ENCODE results near the gene FOXA2. TPM values are rescaled to one million over a fixed set of nuclear protein-coding genes. Genes with fewer than 3 reads are reported as not detected.

Gene FOXA2
- total RNA-seq, 1 donor from 2014 or later = 6.8 TPM

DNA sequence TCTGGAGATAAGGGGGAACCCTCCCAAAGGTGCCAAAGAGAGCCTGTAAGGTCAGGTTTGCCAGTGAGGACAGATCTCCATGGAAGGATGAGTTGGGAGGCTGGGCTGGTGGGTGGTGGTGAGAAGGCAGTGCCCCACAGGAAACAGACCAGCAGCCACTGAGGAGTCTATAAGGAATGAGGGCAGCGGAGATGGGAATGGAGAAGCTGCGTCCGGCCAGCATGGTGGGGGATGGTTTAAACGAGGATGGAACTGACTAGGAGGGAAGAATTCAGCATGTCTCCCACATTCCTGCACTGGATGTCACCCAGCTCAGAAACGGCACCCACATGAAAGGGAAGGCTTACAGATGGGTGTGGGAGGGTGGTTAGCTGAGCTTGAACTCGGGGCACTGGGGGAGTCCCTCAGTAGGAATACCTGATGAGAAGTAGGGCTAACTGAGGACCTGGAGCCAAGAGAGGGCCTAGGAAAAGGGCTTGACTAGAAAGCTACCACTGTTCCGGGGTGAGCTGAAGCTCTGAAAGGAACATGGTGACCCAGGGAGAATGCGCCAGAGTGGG is 53.2 kb downstream of the FOXA2 start:
- FAIRE-seq (no peak), DNase-seq (ENCODE audit: low read depth) (no peak)
- H3K4me3 ChIP-seq (ENCODE audit: low read depth, low read length) = no peak overlapping the region
- TF ChIP-seq CTCF (IDR thresholded peaks at IDR 0.05; ENCODE audit: insufficient read depth, low read length, severe bottlenecking) = no peak
- H3K36me3 ChIP-seq (ENCODE audit: control insufficient read depth, insufficient read depth, low read length) = no peaks in the 10 kb centered on the region
- no peaks in the 10 kb centered on the region for H3K27me3 ChIP-seq (ENCODE audit: control insufficient read depth, insufficient read depth, low read length)

Data from bronchial epithelial cell (primary cell).